IPS-11a (cell line): ENCODE results near the gene TPP1.

ENCODE experiments used
- H3K4me3 ChIP-seq: one replicate; pipeline ENCODE4 v1.5.1; 2013; ENCODE audit warnings: low read depth, low read length, control low read depth

Gene TPP1

GRCh38 chr11:6566704-6567370, 52.4 kb downstream of the TPP1 start:
- H3K4me3 ChIP-seq: no peak overlapping the region

GRCh38 chr11:6565988-6566703, 53.1 kb downstream of the TPP1 start:
- no peak overlapping the region for H3K4me3 ChIP-seq

DNA sequence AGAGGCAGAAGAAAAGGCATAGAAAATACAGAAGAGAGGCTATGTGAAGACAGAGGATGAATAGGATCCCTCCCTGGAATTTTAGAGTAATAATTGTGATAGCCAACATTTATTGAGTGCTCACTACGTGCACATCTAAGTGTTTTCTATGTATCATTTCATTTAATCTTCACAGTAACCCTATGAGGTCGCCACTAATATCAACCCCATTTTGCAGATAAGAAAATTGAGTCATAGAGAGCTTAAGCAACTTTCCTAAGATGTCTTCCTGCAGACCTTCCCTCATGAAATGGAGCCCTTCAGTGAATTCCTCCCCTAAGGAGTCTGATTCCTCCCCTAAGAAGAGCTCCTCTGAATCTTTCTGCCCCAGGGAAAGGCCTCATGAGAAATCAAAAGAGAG, 53.9 kb downstream of the TPP1 start:
- no peak overlapping the region for H3K4me3 ChIP-seq

DNA sequence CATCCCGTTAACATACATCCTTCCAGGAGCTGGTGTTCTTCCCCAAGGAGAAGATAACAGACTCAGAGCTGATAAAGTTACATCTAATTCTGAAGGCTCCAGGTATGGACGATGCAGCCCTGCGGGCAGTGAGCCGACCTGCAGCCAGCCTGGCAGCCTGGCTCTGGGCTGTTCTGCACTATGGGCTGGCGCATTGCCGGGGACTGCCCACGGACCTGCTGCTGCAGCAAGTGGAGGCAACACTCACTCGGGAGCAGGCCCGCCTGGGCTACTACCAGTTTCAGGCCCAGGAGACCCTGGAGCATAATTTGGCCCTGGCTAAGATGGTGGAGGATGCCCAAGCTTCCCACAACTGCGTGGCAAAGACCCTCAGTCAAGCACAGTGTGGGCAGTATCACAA, 55.6 kb downstream of the TPP1 start:
- no peak overlapping the region for H3K4me3 ChIP-seq

- no peak overlapping the region for H3K4me3 ChIP-seq
Measured at GRCh38 chr11:6563121-6563619, 56.1 kb downstream of the TPP1 start.
